Measurements from ENCODE around the gene ADAM22.

The ADAM22 gene

GRCh38 chr7:88219781-88220747 lies 286.0 kb downstream of the ADAM22 start, which contains the start of gene SRI:
Gene SRI (minus strand): TSS chr7:88220038. CDS start chr7:88220026, 12 bp downstream.
- Histone ChIP-seq H3K27ac (ENCODE audit: low read depth, low read length) (peak within 1 kb of the TSS; percentile 75), H3K9me3 (ENCODE audit: low read length) (no peaks in the 10 kb centered on the region), H3K4me3 (ENCODE audit: low read depth in 1 of 2, low read length in 2 of 2) (peak within 1 kb of the TSS; percentile 87 to 92), H3K9ac (ENCODE audit: low read length) (peak within 1 kb of the TSS; percentile 66), H3K27me3 (ENCODE audit: control insufficient read depth in 1 of 2, insufficient read depth in 2 of 2, low read length in 2 of 2) (no peaks in the 10 kb centered on the region), H3K4me1 (ENCODE audit: insufficient read depth, low read length) (peaks cover 13% of the 10 kb centered on the region), H3K36me3 (ENCODE audit: insufficient read depth, low read length) (peaks cover 16% of the 10 kb centered on the region)

GRCh38 chr7:88223265-88223664 lies 289.2 kb downstream of the ADAM22 start:
- Histone ChIP-seq H3K4me3 (ENCODE audit: low read depth in 1 of 2, low read length in 2 of 2) (no peak overlapping the region), H3K27ac (ENCODE audit: low read depth, low read length) (no peak overlapping the region), H3K4me1 (ENCODE audit: insufficient read depth, low read length) (peaks cover 13% of the 10 kb centered on the region), H3K9me3 (ENCODE audit: low read length) (no peaks in the 10 kb centered on the region), H3K27me3 (ENCODE audit: control insufficient read depth in 1 of 2, insufficient read depth in 2 of 2, low read length in 2 of 2) (no peaks in the 10 kb centered on the region), H3K9ac (ENCODE audit: low read length) (no peak overlapping the region), H3K36me3 (ENCODE audit: insufficient read depth, low read length) (no peaks in the 10 kb centered on the region)

- no peak overlapping the region for H3K27ac ChIP-seq (ENCODE audit: low read depth, low read length)
- H3K4me1 ChIP-seq (ENCODE audit: insufficient read depth, low read length): peaks cover 6% of the 10 kb centered on the region
- no peak overlapping the region for H3K4me3 ChIP-seq (ENCODE audit: low read depth in 1 of 2, low read length in 2 of 2)
- no peak overlapping the region for H3K9ac ChIP-seq (ENCODE audit: low read length)
- no peaks in the 10 kb centered on the region for H3K27me3 ChIP-seq (ENCODE audit: control insufficient read depth in 1 of 2, insufficient read depth in 2 of 2, low read length in 2 of 2)
- no peaks in the 10 kb centered on the region for H3K9me3 ChIP-seq (ENCODE audit: low read length)
- H3K36me3 ChIP-seq (ENCODE audit: insufficient read depth, low read length): no peaks in the 10 kb centered on the region
Observed at GRCh38 chr7:88224601-88225275, 290.7 kb downstream of the ADAM22 start.

- Histone ChIP-seq H3K36me3 (ENCODE audit: insufficient read depth, low read length) (no peaks in the 10 kb centered on the region), H3K9ac (ENCODE audit: low read length) (no peak overlapping the region), H3K4me1 (ENCODE audit: insufficient read depth, low read length) (peaks cover under 1% of the 10 kb centered on the region), H3K27ac (ENCODE audit: low read depth, low read length) (no peak overlapping the region), H3K9me3 (ENCODE audit: low read length) (no peaks in the 10 kb centered on the region), H3K27me3 (ENCODE audit: control insufficient read depth in 1 of 2, insufficient read depth in 2 of 2, low read length in 2 of 2) (no peaks in the 10 kb centered on the region), H3K4me3 (ENCODE audit: low read depth in 1 of 2, low read length in 2 of 2) (no peak overlapping the region)
Observed at GRCh38 chr7:88226201-88226600, 292.1 kb downstream of the ADAM22 start.

- Histone ChIP-seq H3K9ac (ENCODE audit: low read length) (no peak overlapping the region), H3K4me3 (ENCODE audit: low read depth in 1 of 2, low read length in 2 of 2) (no peak overlapping the region), H3K27me3 (ENCODE audit: control insufficient read depth in 1 of 2, insufficient read depth in 2 of 2, low read length in 2 of 2) (no peaks in the 10 kb centered on the region), H3K36me3 (ENCODE audit: insufficient read depth, low read length) (no peaks in the 10 kb centered on the region), H3K27ac (ENCODE audit: low read depth, low read length) (no peak overlapping the region), H3K9me3 (ENCODE audit: low read length) (no peaks in the 10 kb centered on the region), H3K4me1 (ENCODE audit: insufficient read depth, low read length) (no peaks in the 10 kb centered on the region)
Observed at GRCh38 chr7:88226886-88227516, 292.9 kb downstream of the ADAM22 start.

GRCh38 chr7:88229302-88229995 lies 295.4 kb downstream of the ADAM22 start:
- Histone ChIP-seq H3K4me3 (ENCODE audit: low read depth in 1 of 2, low read length in 2 of 2) (no peak overlapping the region), H3K27ac (ENCODE audit: low read depth, low read length) (no peak overlapping the region), H3K4me1 (ENCODE audit: insufficient read depth, low read length) (no peaks in the 10 kb centered on the region), H3K9me3 (ENCODE audit: low read length) (no peaks in the 10 kb centered on the region), H3K36me3 (ENCODE audit: insufficient read depth, low read length) (no peaks in the 10 kb centered on the region), H3K9ac (ENCODE audit: low read length) (no peak overlapping the region), H3K27me3 (ENCODE audit: control insufficient read depth in 1 of 2, insufficient read depth in 2 of 2, low read length in 2 of 2) (no peaks in the 10 kb centered on the region)

- Histone ChIP-seq H3K27me3 (ENCODE audit: control insufficient read depth in 1 of 2, insufficient read depth in 2 of 2, low read length in 2 of 2) (no peaks in the 10 kb centered on the region), H3K4me1 (ENCODE audit: insufficient read depth, low read length) (no peaks in the 10 kb centered on the region), H3K9me3 (ENCODE audit: low read length) (no peaks in the 10 kb centered on the region), H3K36me3 (ENCODE audit: insufficient read depth, low read length) (no peaks in the 10 kb centered on the region), H3K27ac (ENCODE audit: low read depth, low read length) (no peak overlapping the region), H3K9ac (ENCODE audit: low read length) (no peak overlapping the region), H3K4me3 (ENCODE audit: low read depth in 1 of 2, low read length in 2 of 2) (no peak overlapping the region)
Observed at GRCh38 chr7:88230646-88231045, 296.6 kb downstream of the ADAM22 start.

GRCh38 chr7:88233828-88234227 lies 299.8 kb downstream of the ADAM22 start:
- H3K9me3 ChIP-seq (ENCODE audit: low read length): no peaks in the 10 kb centered on the region
- H3K27me3 ChIP-seq (ENCODE audit: control insufficient read depth in 1 of 2, insufficient read depth in 2 of 2, low read length in 2 of 2): no peaks in the 10 kb centered on the region
- H3K9ac ChIP-seq (ENCODE audit: low read length): no peak overlapping the region
- H3K36me3 ChIP-seq (ENCODE audit: insufficient read depth, low read length): no peaks in the 10 kb centered on the region
- H3K27ac ChIP-seq (ENCODE audit: low read depth, low read length): no peak overlapping the region
- no peak overlapping the region for H3K4me3 ChIP-seq (ENCODE audit: low read depth in 1 of 2, low read length in 2 of 2)
- no peaks in the 10 kb centered on the region for H3K4me1 ChIP-seq (ENCODE audit: insufficient read depth, low read length)

- Histone ChIP-seq H3K9ac (ENCODE audit: low read length) (no peak overlapping the region), H3K36me3 (ENCODE audit: insufficient read depth, low read length) (no peaks in the 10 kb centered on the region), H3K27me3 (ENCODE audit: control insufficient read depth in 1 of 2, insufficient read depth in 2 of 2, low read length in 2 of 2) (no peaks in the 10 kb centered on the region), H3K4me3 (ENCODE audit: low read depth in 1 of 2, low read length in 2 of 2) (no peak overlapping the region), H3K27ac (ENCODE audit: low read depth, low read length) (no peak overlapping the region), H3K4me1 (ENCODE audit: insufficient read depth, low read length) (no peaks in the 10 kb centered on the region), H3K9me3 (ENCODE audit: low read length) (no peaks in the 10 kb centered on the region)
Observed at GRCh38 chr7:88239852-88240251, 305.8 kb downstream of the ADAM22 start.

- Histone ChIP-seq H3K4me1 (ENCODE audit: insufficient read depth, low read length) (no peaks in the 10 kb centered on the region), H3K4me3 (ENCODE audit: low read depth in 1 of 2, low read length in 2 of 2) (no peak overlapping the region), H3K9ac (ENCODE audit: low read length) (no peak overlapping the region)
Observed at GRCh38 chr7:88243345-88243909, 309.4 kb downstream of the ADAM22 start.

More at GRCh38 chr7:88243345-88243909, 309.4 kb downstream of the ADAM22 start:
- Histone ChIP-seq H3K36me3 (ENCODE audit: insufficient read depth, low read length) (no peaks in the 10 kb centered on the region), H3K27ac (ENCODE audit: low read depth, low read length) (no peak overlapping the region), H3K27me3 (ENCODE audit: control insufficient read depth in 1 of 2, insufficient read depth in 2 of 2, low read length in 2 of 2) (no peaks in the 10 kb centered on the region), H3K9me3 (ENCODE audit: low read length) (no peaks in the 10 kb centered on the region)
